GM12878 (cell line): Measurements from ENCODE around the gene TMEM225B. TPM values are rescaled to one million over a fixed set of nuclear protein-coding genes. Genes with fewer than 3 reads are reported as not detected.
A peak's percentile ranks its signal among the peaks of the same experiment; 100 is the strongest.

Experiments used
- ATAC-seq: fragments of 200-7000 bp; cut with Tn5 transposase; 3 replicates; pipeline ENCODE4 v1.9.1; 2020; ENCODE audit warnings: mild to moderate bottlenecking, moderate library complexity
- BruUV-seq: library from RNA; stranded (reverse); fragments of 400-500 nt; replicated peaks from 2 replicates; lab custom pipeline; 2021; lab: Mats Ljungman, UMichigan
- CTCF ChIA-PET: fragments of 300-600 bp; sonication (Branson Sonifier 250); formaldehyde crosslinking; extraction: SDS; loops from one replicate; lab custom pipeline; 2021; ENCODE audit warnings: inconsistent platforms; lab: Yijun Ruan, JAX
- POLR2A ChIA-PET: fragments of 350-600 bp; formaldehyde crosslinking; extraction: SDS; loops from one replicate; lab custom pipeline; 2021; ENCODE audit warnings: inconsistent platforms; lab: Charles Lee
- RAD21 ChIA-PET: fragments of 300-600 bp; sonication (Branson Sonifier 250); formaldehyde crosslinking; loops from one replicate; lab custom pipeline; 2023; ENCODE audit warnings: antibody characterized with exemption; ENCODE audit not compliant: unreplicated experiment; lab: Charles Lee
- SMC1A ChIA-PET: fragments of 300-600 bp; sonication (Branson Sonifier 250); formaldehyde crosslinking; loops from one replicate; lab custom pipeline; 2023; ENCODE audit not compliant: unreplicated experiment, uncharacterized antibody; lab: Charles Lee
- DNase-seq: peaks from one replicate; pipeline ENCODE4 v3.0.0-alpha.2; 2011; ENCODE audit warnings: low read depth, low spot score
- FAIRE-seq: peaks from 3 replicates; lab custom pipeline; 2011; peaks lifted over from hg19 to GRCh38; lab: Jason Lieb, UNC
- H2AFZ ChIP-seq: 2 replicates; pipeline ENCODE4 v1.6.0; 2011; ENCODE audit warnings: low read depth, low read length, control low read depth; ENCODE audit not compliant: control insufficient read depth
- H3K27ac ChIP-seq: 2 replicates; pipeline ENCODE4 v1.5.1; 2011; ENCODE audit warnings: control low read depth; ENCODE audit not compliant: control insufficient read depth, insufficient read depth
- H3K27me3 ChIP-seq, 2 experiments: replicated peaks in 1 of 2; 2 replicates each; pipeline versions ENCODE4 v1.6.0 to v1.6.1; 2011; ENCODE audit warnings: low read length in 1 of 2; ENCODE audit not compliant: control insufficient read depth in 2 of 2, insufficient read depth in 2 of 2
- H3K36me3 ChIP-seq, 2 experiments: 2 replicates each; pipeline ENCODE4 v1.5.1; 2011; ENCODE audit warnings: low read length in 1 of 2; ENCODE audit not compliant: control insufficient read depth in 2 of 2, insufficient read depth in 2 of 2
- H3K4me1 ChIP-seq: 2 replicates; pipeline ENCODE4 v1.6.1; 2011; ENCODE audit warnings: mild to moderate bottlenecking, low read length, moderate library complexity, mixed read lengths; ENCODE audit not compliant: control insufficient read depth, insufficient read depth
- H3K4me2 ChIP-seq: 2 replicates; pipeline ENCODE4 v1.6.0; 2011; ENCODE audit warnings: control low read depth; ENCODE audit not compliant: control insufficient read depth, insufficient read depth
- H3K4me3 ChIP-seq: fragments of 200-600 bp; sonication (generic); 2 replicates; pipeline ENCODE4 v1.5.1; 2016
- H3K79me2 ChIP-seq: 2 replicates; pipeline ENCODE4 v1.6.0; 2011; ENCODE audit warnings: low read length; ENCODE audit not compliant: control insufficient read depth, insufficient read depth
- H3K9ac ChIP-seq: 2 replicates; pipeline ENCODE4 v1.8.0; 2011; ENCODE audit warnings: low read length, control low read depth, mixed read lengths; ENCODE audit not compliant: control insufficient read depth, insufficient read depth
- H3K9me3 ChIP-seq: replicated peaks from 3 replicates; pipeline ENCODE4 v1.5.1; 2011; ENCODE audit warnings: mild to moderate bottlenecking, low read length; ENCODE audit not compliant: control insufficient read depth, insufficient read depth
- H4K20me1 ChIP-seq: 2 replicates; pipeline ENCODE4 v1.6.0; 2011; ENCODE audit not compliant: control insufficient read depth, insufficient read depth
- ATF7 ChIP-seq: fragments of 450-650 bp; IDR thresholded peaks from 2 replicates; pipeline ENCODE4 v1.6.1; 2016; ENCODE audit warnings: low read depth, mild to moderate bottlenecking
- DPF2 ChIP-seq: fragments of 450-650 bp; IDR thresholded peaks from 2 replicates; pipeline ENCODE4 v1.6.1; 2017; ENCODE audit warnings: mild to moderate bottlenecking
- IKZF1 ChIP-seq: fragments of 450-650 bp; conservative IDR thresholded peaks from 2 replicates; pipeline ENCODE4 v1.6.1; 2017; ENCODE audit warnings: antibody characterized with exemption, mild to moderate bottlenecking
- KLF5 ChIP-seq: fragments of 450-650 bp; IDR thresholded peaks from 2 replicates; pipeline ENCODE4 v1.6.1; 2014; ENCODE audit warnings: mild to moderate bottlenecking; ENCODE audit not compliant: partially characterized antibody
- MYC ChIP-seq: IDR thresholded peaks from 2 replicates; pipeline ENCODE4 v1.6.1; 2011; ENCODE audit warnings: mild to moderate bottlenecking, low read length, moderate library complexity, inconsistent platforms; ENCODE audit not compliant: insufficient read depth, insufficient replicate concordance, insufficient read length, severe bottlenecking
- whole genome bisulfite sequencing: methylation state at CpG from one replicate; pipeline ENCODE4 v1.1.6; 2016; ENCODE audit warnings: low lambda C conversion rate; ENCODE audit not compliant: insufficient replicate concordance, insufficient coverage; ENCODE audit errors: missing lambda C conversion rate; 5-methylcytosine and 5-hydroxymethylcytosine counted together
- in situ Hi-C: fragments of 300-500 bp; cut with MboI; formaldehyde crosslinking; loops from 9 replicates; pipeline ENCODE4 v1.14.3; 2018; ENCODE audit warnings: mixed read lengths
- intact Hi-C: fragments of 100-400 bp; cut with micrococcal nuclease; formaldehyde crosslinking; loops from one replicate; pipeline ENCODE4 v1.14.2; 2022; ENCODE audit not compliant: unreplicated experiment
- polyA plus RNA-seq, 11 experiments: library from polyadenylated mRNA; depleted of rRNA in 4 of 11; unstranded in 6 of 11; stranded (reverse) in 5 of 11; fragments of >200 nt; fragmentation: Nextera tagmentation in 4 of 11; fragmentation: Illumina TruSeq in 1 of 11; extraction: Ambion mirVana in 4 of 11; extraction: Trizol in 1 of 11; gene quantifications; 1 replicate in 1 of 11; 2 replicates in 10 of 11; pipeline versions ENCODE4 v1.2.1 to v1.2.3, GENCODE V29; 2011 to 2016; ENCODE audit warnings: inconsistent platforms in 2 of 11, missing spikeins in 2 of 11, low read depth in 1 of 11
- total RNA-seq, 4 experiments: library from RNA; depleted of rRNA in 3 of 4; stranded (reverse); fragments of >200 nt in 3 of 4; fragmentation: Illumina TruSeq in 1 of 4; extraction: Trizol in 1 of 4; gene quantifications; 2 replicates each; pipeline versions ENCODE4 v1.2.1 to v1.2.3, GENCODE V29; 2013 to 2021
- TF ChIP-seq, protein P1 (sequence below), 3 experiments: IDR thresholded peaks in 2 of 3; conservative IDR thresholded peaks in 1 of 3; 2 replicates each; pipeline ENCODE4 v1.5.1; 2011; ENCODE audit warnings: low read depth in 3 of 3, low read length in 3 of 3, mild to moderate bottlenecking in 3 of 3, control low read depth in 2 of 3, moderate library complexity in 2 of 3, inconsistent platforms in 1 of 3, mixed read lengths in 1 of 3; ENCODE audit not compliant: control insufficient read depth in 2 of 3, insufficient read depth in 1 of 3; ENCODE audit errors: extremely low read depth in 1 of 3

TMEM225B gene
- total and polyA plus RNA-seq, 10 of the 15 experiments (the other 5 are each of a cell fraction or from before 2014, with no cell fraction given), result 0.22 to 1.9 (median 0.43) TPM

DNA sequence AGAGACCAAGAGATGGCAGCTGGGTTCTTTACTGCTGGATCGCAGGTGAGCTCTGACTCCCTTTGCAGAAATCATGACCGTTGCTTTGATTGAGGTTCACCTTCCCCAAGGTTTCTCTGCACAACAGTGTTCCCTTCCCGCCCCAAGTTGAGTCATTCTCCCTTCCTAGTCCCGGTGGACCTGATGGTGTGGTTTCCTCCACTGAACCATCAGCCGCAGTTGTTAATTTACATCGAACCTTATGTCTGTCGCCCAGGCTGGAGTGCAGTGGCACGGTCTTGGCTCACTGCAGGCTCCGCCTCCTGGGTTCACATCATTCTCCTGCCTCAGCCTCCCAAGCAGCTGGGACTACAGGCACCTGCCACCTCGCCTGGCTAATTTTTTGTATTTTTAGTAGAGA, 24.5 kb downstream of the TMEM225B start (continued):
- TF ChIP-seq, protein P1, sequence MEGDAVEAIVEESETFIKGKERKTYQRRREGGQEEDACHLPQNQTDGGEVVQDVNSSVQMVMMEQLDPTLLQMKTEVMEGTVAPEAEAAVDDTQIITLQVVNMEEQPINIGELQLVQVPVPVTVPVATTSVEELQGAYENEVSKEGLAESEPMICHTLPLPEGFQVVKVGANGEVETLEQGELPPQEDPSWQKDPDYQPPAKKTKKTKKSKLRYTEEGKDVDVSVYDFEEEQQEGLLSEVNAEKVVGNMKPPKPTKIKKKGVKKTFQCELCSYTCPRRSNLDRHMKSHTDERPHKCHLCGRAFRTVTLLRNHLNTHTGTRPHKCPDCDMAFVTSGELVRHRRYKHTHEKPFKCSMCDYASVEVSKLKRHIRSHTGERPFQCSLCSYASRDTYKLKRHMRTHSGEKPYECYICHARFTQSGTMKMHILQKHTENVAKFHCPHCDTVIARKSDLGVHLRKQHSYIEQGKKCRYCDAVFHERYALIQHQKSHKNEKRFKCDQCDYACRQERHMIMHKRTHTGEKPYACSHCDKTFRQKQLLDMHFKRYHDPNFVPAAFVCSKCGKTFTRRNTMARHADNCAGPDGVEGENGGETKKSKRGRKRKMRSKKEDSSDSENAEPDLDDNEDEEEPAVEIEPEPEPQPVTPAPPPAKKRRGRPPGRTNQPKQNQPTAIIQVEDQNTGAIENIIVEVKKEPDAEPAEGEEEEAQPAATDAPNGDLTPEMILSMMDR (IDR thresholded peaks at IDR 0.05 in 2 of 3, conservative IDR thresholded peaks at IDR 0.05 in 1 of 3; ENCODE audit: control insufficient read depth in 2 of 3, extremely low read depth in 1 of 3, insufficient read depth in 1 of 3, low read depth in 3 of 3, low read length in 3 of 3), result no peak
- TF ChIP-seq, all 136 proteins: peak for 0

DNA sequence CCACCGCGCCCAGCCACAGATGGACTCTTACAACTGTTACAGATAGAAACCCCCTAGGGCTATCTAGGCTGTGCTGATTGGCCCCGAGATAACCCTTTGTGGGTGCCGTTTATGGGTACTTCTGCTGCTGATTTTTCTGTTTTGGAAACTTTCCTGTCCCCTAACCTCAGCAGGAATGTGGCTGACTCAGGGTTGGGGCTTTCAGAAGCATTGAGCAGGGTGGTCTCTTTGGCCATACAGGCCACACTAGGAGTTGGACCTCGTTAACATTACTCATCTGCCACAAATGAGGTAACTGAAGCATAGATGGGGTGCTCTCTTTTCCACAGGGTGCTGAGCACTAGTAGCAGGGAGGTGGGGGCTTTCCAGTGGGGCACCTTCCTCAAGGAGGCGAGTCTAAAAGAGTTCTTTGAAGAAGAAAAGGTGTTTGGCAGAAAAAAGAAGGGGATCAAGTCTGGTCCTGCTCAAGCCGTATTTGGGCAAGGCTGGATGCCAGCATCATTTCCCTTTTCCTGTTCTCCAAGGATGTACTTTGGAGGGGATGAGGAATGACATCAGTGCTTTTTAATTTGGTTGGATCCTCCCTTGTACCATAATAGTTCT, 25.1 kb downstream of the TMEM225B start:
- Histone ChIP-seq H4K20me1 (no peaks in the 10 kb centered on the region), H3K4me1 (no peaks in the 10 kb centered on the region), H3K79me2 (no peaks in the 10 kb centered on the region), H3K36me3 (peaks cover 26 to 51% of the 10 kb centered on the region in 2 experiments), H3K9me3 (no peaks in the 10 kb centered on the region), H3K4me3 (no peak overlapping the region), H3K4me2 (no peak overlapping the region), H3K9ac (no peak overlapping the region), H3K27me3 (no peaks in the 10 kb centered on the region), H2AFZ (no peak overlapping the region), H3K27ac (no peak overlapping the region)
- intact Hi-C loops, result no loop called here
- ChIA-PET SMC1A (no interaction called here), RAD21 (no interaction called here), POLR2A (no interaction called here), CTCF (no interaction called here)
- DNase-seq (no peak), FAIRE-seq (no peak), ATAC-seq (peak; percentile 68)
- in situ Hi-C loops, result no loop called here
- no TSS peak for BruUV-seq
- 67% methylated on average over 7 of the region's 7 CpGs for WGBS
- TF ChIP-seq ATF7 (peak; percentile 10; the same call in 1 of the 2 replicates), DPF2 (0 out of 2 replicates have a peak, but pooled peaks have one; percentile 27), KLF5 (no peak), IKZF1 (peak; percentile 65), MYC (no peak)
